Type B pancreatic cell (in vitro differentiated cells): Measurements from ENCODE around the gene C7orf57. TPM values are rescaled to one million over a fixed set of nuclear protein-coding genes. Genes with fewer than 3 reads are reported as not detected.

Source experiments
- total RNA-seq: library from RNA; stranded (reverse); gene quantifications from 2 replicates; pipeline ENCODE4 v1.2.1, GENCODE V29; 2021; ENCODE audit warnings: low replicate concordance

The C7orf57 gene
- total RNA-seq, 1 donor from 2014 or later = 1.5 TPM

Other genes with a start within 250 kb of the C7orf57 start
- gene PKD1L1, start 87.1 kb upstream of the C7orf57 start, total RNA-seq = 0.17 and 0.67 TPM in 2 replicates
- gene HUS1, start 55.9 kb upstream of the C7orf57 start, total RNA-seq = 26.4 and 34.5 TPM in 2 replicates
- gene SUN3, start 6.4 kb upstream of the C7orf57 start, total RNA-seq = not detected in 2 replicates
- gene UPP1, start 53.7 kb downstream of the C7orf57 start, total RNA-seq = 14.3 and 15.8 TPM in 2 replicates
- gene ABCA13, start 135.9 kb downstream of the C7orf57 start, total RNA-seq = 0.60 and 2.2 TPM in 2 replicates